HepG2 (cell line): ENCODE results near the gene HNRNPH2. TPM values are rescaled to one million over a fixed set of nuclear protein-coding genes. Genes with fewer than 3 reads are reported as not detected.

ENCODE experiments used
- ATAC-seq: fragments of 200-7000 bp; cut with Tn5 transposase; 3 replicates; pipeline ENCODE4 v1.9.1; 2020; ENCODE audit warnings: mild to moderate bottlenecking, moderate library complexity
- BruUV-seq: library from RNA; stranded (reverse); fragments of 400-500 nt; replicated peaks from 2 replicates; lab custom pipeline; 2021; lab: Mats Ljungman, UMichigan
- CTCF ChIA-PET: fragments of 300-600 bp; formaldehyde crosslinking; extraction: SDS; loops from one replicate; lab custom pipeline; 2021; ENCODE audit warnings: low total read pairs, inconsistent platforms, low intra/inter-chr PET ratio; lab: Yijun Ruan, JAX
- POLR2A ChIA-PET: fragments of 350-600 bp; sonication (Branson Sonifier 250); formaldehyde crosslinking; loops from one replicate; lab custom pipeline; 2020; ENCODE audit warnings: antibody characterized with exemption, inconsistent platforms; lab: Yijun Ruan, JAX
- DNase-seq: peaks from one replicate; pipeline ENCODE4 v3.0.0-alpha.2; 2015; ENCODE audit warnings: low spot score
- FAIRE-seq: peaks from 3 replicates; lab custom pipeline; 2011; peaks lifted over from hg19 to GRCh38; lab: Jason Lieb, UNC
- H2AFZ ChIP-seq: one replicate; pipeline ENCODE4 v1.6.1; 2011; ENCODE audit warnings: low read length, inconsistent platforms
- H3K27ac ChIP-seq: fragments of 300-600 bp; 3 replicates; pipeline ENCODE4 v1.8.0; 2011; ENCODE audit warnings: mixed run types, mild to moderate bottlenecking, mixed read lengths, low read length, inconsistent platforms; ENCODE audit not compliant: insufficient read depth; ENCODE audit errors: extremely low read length
- H3K27me3 ChIP-seq, 2 experiments: fragments of 200-600 bp in 1 of 2; 2 replicates in 1 of 2; 3 replicates in 1 of 2; pipeline versions ENCODE4 v1.6.0 to v1.8.0; 2011; ENCODE audit warnings: low read length in 2 of 2, mild to moderate bottlenecking in 2 of 2, moderate library complexity in 2 of 2, inconsistent platforms in 1 of 2; ENCODE audit not compliant: insufficient read depth in 2 of 2, control insufficient read depth in 1 of 2
- H3K36me3 ChIP-seq, 2 experiments: fragments of 200-600 bp in 1 of 2; replicated peaks in 1 of 2; 2 replicates in 1 of 2; 3 replicates in 1 of 2; pipeline versions ENCODE4 v1.5.1 to v1.8.0; 2011; ENCODE audit warnings: low read length in 2 of 2, inconsistent platforms in 1 of 2; ENCODE audit not compliant: insufficient read depth in 2 of 2, control insufficient read depth in 1 of 2
- H3K4me1 ChIP-seq: 2 replicates; pipeline ENCODE4 v1.5.1; 2012; ENCODE audit warnings: low read length, inconsistent platforms; ENCODE audit not compliant: insufficient read depth
- H3K4me2 ChIP-seq: 2 replicates; pipeline ENCODE4 v1.6.0; 2011; ENCODE audit warnings: low read depth, low read length, inconsistent platforms
- H3K4me3 ChIP-seq, 3 experiments: fragments of 200-600 bp in 1 of 3; sonication (generic), shearing (Covaris generic) in 1 of 3; replicated peaks in 1 of 3; 2 replicates each; pipeline ENCODE4 v1.5.1; 2011 to 2016; ENCODE audit warnings: low read length in 3 of 3, inconsistent platforms in 2 of 3, low read depth in 2 of 3, mild to moderate bottlenecking in 2 of 3, control low read depth in 1 of 3, mixed read lengths in 1 of 3; ENCODE audit not compliant: insufficient read depth in 1 of 3
- H3K79me2 ChIP-seq: one replicate; pipeline ENCODE4 v1.6.1; 2011; ENCODE audit warnings: low read length, inconsistent platforms; ENCODE audit not compliant: insufficient read depth
- H3K9ac ChIP-seq: 2 replicates; pipeline ENCODE4 v1.6.0; 2011; ENCODE audit warnings: mild to moderate bottlenecking, low read depth, low read length, inconsistent platforms; ENCODE audit not compliant: insufficient read depth
- H3K9me3 ChIP-seq: 2 replicates; pipeline ENCODE4 v1.5.1; 2012; ENCODE audit warnings: mild to moderate bottlenecking, low read length
- H4K20me1 ChIP-seq: 2 replicates; pipeline ENCODE4 v1.6.0; 2011; ENCODE audit warnings: inconsistent platforms, mild to moderate bottlenecking, low read length, moderate library complexity; ENCODE audit not compliant: insufficient read depth
- ARHGAP35 ChIP-seq: sonication (generic); formaldehyde crosslinking; IDR thresholded peaks from 2 replicates; pipeline ENCODE4 v1.9.0; 2022; ENCODE audit warnings: mild to moderate bottlenecking, inconsistent platforms, moderate library complexity, missing genetic modification reagents, borderline replicate concordance
- IKZF1 ChIP-seq: fragments of 450-650 bp; IDR thresholded peaks from 2 replicates; pipeline ENCODE4 v1.7.1; 2016
- IRF2 ChIP-seq: IDR thresholded peaks from 2 replicates; pipeline ENCODE4 v1.6.1; 2018; ENCODE audit warnings: missing genetic modification reagents, missing compliant biosample characterization
- NCOR1 ChIP-seq: fragments of 200-600 bp; sonication (generic); IDR thresholded peaks from 2 replicates; pipeline ENCODE4 v1.7.0; 2017; ENCODE audit warnings: antibody characterized with exemption, low read length, borderline replicate concordance
- SP4 ChIP-seq: sonication (generic); formaldehyde crosslinking; IDR thresholded peaks from 2 replicates; pipeline ENCODE4 v1.8.1; 2023; ENCODE audit warnings: mild to moderate bottlenecking, missing genetic modification reagents
- WGBS: methylation state at CpG from one replicate; pipeline ENCODE4 v1.1.6; 2017; ENCODE audit warnings: low lambda C conversion rate; 5-methylcytosine and 5-hydroxymethylcytosine counted together
- in situ Hi-C: cut with HindIII; loops from 2 replicates; pipeline ENCODE4 v1.10.0; 2017; ENCODE audit warnings: low pct_unique_long_range_greater_than_20kb; ENCODE audit not compliant: extremely low pct_ligation_motif_present
- intact Hi-C: fragments of 100-400 bp; cut with micrococcal nuclease; formaldehyde crosslinking; loops from one replicate; pipeline ENCODE4 v1.10.0; 2022; ENCODE audit not compliant: unreplicated experiment
- polyA plus RNA-seq, 8 experiments: library from polyadenylated mRNA; depleted of rRNA in 3 of 8; stranded (reverse) in 7 of 8; unstranded in 1 of 8; fragments of >200 nt; fragmentation: Illumina TruSeq in 4 of 8; extraction: Trizol in 4 of 8; gene quantifications; 2 replicates each; pipeline versions ENCODE4 v1.2.1 to v1.2.3, GENCODE V29; 2011 to 2016; ENCODE audit warnings: low read depth in 4 of 8, missing spikeins in 1 of 8, mixed read lengths in 1 of 8; ENCODE audit not compliant: insufficient read depth in 1 of 8
- total RNA-seq, 5 experiments: library from RNA; depleted of rRNA; stranded (reverse); fragments of >200 nt; fragmentation: Illumina TruSeq; extraction: Trizol; gene quantifications; 2 replicates each; pipeline ENCODE4 v1.2.3, GENCODE V29; 2016; ENCODE audit warnings: low read depth in 1 of 5
- TF ChIP-seq, protein P1 (sequence below): sonication (generic); formaldehyde crosslinking; conservative IDR thresholded peaks from 2 replicates; pipeline ENCODE4 v1.8.0; 2022; ENCODE audit warnings: low read depth, missing genetic modification reagents
- TF ChIP-seq, protein P2 (sequence below): sonication (generic); formaldehyde crosslinking; IDR thresholded peaks from 2 replicates; pipeline ENCODE4 v1.5.1; 2020; ENCODE audit warnings: mild to moderate bottlenecking, missing genetic modification reagents, moderate library complexity

HNRNPH2 gene
- total and polyA plus RNA-seq, 2 of the 13 experiments (the other 11 are each of a cell fraction or from before 2014, with no cell fraction given): 23.8 to 56.9 TPM

DNA sequence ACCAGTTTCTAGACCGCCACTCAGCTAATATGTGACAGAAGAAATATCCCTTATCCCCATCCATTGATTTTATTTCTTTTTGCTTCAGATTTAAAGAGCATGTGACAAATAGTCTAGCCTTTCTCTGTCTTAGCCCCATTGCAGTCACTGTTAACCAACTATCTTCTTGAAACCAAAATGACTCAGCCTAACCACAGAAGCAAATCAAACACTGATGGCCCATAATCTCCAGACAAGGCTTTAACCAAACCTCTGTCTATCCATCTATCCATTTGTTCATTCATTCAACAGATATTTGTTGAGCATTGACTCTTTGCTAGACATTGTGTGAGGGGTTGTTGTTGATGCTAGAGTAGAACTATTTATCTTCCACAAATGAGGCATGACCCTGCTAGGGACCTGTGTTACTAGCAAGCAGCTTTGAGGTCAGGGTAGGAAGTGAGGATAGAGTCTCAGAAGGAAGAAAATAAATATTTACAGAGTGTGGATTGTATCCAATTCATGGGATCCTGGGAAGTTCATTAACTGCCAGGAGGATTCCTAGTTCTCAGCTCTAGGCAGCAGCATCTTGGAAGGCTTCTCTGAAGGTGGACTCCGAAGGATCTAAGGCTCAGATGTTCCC lies 22.5 kb downstream of the HNRNPH2 start:
- Histone ChIP-seq H3K4me2 (no peak overlapping the region), H3K27ac (no peak overlapping the region), H3K36me3 (no peaks in the 10 kb centered on the region), H3K4me3 (no peak overlapping the region), H4K20me1 (no peaks in the 10 kb centered on the region), H3K79me2 (no peaks in the 10 kb centered on the region), H3K9ac (no peak overlapping the region), H3K4me1 (no peaks in the 10 kb centered on the region), H2AFZ (no peak overlapping the region), H3K27me3 (no peaks in the 10 kb centered on the region), H3K9me3 (no peaks in the 10 kb centered on the region)
- WGBS: 85% methylated on average over 2 of the region's 2 CpGs
- TF ChIP-seq IRF2 (CRISPR knock-in tag) (no peak), SP4 (CRISPR knock-in tag) (no peak), IKZF1 (no peak), ARHGAP35 (CRISPR knock-in tag) (no peak), NCOR1 (no peak)
- TF ChIP-seq, protein P1, sequence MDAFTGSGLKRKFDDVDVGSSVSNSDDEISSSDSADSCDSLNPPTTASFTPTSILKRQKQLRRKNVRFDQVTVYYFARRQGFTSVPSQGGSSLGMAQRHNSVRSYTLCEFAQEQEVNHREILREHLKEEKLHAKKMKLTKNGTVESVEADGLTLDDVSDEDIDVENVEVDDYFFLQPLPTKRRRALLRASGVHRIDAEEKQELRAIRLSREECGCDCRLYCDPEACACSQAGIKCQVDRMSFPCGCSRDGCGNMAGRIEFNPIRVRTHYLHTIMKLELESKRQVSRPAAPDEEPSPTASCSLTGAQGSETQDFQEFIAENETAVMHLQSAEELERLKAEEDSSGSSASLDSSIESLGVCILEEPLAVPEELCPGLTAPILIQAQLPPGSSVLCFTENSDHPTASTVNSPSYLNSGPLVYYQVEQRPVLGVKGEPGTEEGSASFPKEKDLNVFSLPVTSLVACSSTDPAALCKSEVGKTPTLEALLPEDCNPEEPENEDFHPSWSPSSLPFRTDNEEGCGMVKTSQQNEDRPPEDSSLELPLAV (CRISPR knock-in tag): no peak
- TF ChIP-seq, protein P2, sequence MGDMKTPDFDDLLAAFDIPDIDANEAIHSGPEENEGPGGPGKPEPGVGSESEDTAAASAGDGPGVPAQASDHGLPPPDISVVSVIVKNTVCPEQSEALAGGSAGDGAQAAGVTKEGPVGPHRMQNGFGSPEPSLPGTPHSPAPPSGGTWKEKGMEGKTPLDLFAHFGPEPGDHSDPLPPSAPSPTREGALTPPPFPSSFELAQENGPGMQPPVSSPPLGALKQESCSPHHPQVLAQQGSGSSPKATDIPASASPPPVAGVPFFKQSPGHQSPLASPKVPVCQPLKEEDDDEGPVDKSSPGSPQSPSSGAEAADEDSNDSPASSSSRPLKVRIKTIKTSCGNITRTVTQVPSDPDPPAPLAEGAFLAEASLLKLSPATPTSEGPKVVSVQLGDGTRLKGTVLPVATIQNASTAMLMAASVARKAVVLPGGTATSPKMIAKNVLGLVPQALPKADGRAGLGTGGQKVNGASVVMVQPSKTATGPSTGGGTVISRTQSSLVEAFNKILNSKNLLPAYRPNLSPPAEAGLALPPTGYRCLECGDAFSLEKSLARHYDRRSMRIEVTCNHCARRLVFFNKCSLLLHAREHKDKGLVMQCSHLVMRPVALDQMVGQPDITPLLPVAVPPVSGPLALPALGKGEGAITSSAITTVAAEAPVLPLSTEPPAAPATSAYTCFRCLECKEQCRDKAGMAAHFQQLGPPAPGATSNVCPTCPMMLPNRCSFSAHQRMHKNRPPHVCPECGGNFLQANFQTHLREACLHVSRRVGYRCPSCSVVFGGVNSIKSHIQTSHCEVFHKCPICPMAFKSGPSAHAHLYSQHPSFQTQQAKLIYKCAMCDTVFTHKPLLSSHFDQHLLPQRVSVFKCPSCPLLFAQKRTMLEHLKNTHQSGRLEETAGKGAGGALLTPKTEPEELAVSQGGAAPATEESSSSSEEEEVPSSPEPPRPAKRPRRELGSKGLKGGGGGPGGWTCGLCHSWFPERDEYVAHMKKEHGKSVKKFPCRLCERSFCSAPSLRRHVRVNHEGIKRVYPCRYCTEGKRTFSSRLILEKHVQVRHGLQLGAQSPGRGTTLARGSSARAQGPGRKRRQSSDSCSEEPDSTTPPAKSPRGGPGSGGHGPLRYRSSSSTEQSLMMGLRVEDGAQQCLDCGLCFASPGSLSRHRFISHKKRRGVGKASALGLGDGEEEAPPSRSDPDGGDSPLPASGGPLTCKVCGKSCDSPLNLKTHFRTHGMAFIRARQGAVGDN (CRISPR knock-in tag): no peak
- in situ Hi-C loops (no loop called here), intact Hi-C loops (no loop called here)
- ATAC-seq: no peak
- no peak for DNase-seq
- CTCF ChIA-PET: no interaction called here
- POLR2A ChIA-PET: no interaction called here
- FAIRE-seq: no peak
- no TSS peak for BruUV-seq
